GM12872 (cell line): ENCODE results near the gene ADAMTS19.
A peak's percentile ranks its signal among the peaks of the same experiment; 100 is the strongest.

Experiments
- CTCF ChIP-seq: IDR thresholded peaks from 3 replicates; pipeline ENCODE4 v1.5.1; 2011; ENCODE audit warnings: low read depth, mild to moderate bottlenecking, low read length, moderate library complexity; ENCODE audit not compliant: insufficient read depth

Gene ADAMTS19

GRCh38 chr5:129658801-129659200 is 198.7 kb downstream of the ADAMTS19 start:
- TF ChIP-seq CTCF = no peak

GRCh38 chr5:129661366-129662035 is 201.4 kb downstream of the ADAMTS19 start:
- TF ChIP-seq CTCF = no peak

- TF ChIP-seq CTCF = peak; percentile 77
Observed at GRCh38 chr5:129664336-129664937, 204.3 kb downstream of the ADAMTS19 start.

- no peak for TF ChIP-seq CTCF
Observed at GRCh38 chr5:129670957-129671500, 210.9 kb downstream of the ADAMTS19 start.

GRCh38 chr5:129672006-129672405 is 211.9 kb downstream of the ADAMTS19 start:
- no peak for TF ChIP-seq CTCF

- TF ChIP-seq CTCF = no peak
Observed at GRCh38 chr5:129679671-129680070, 219.6 kb downstream of the ADAMTS19 start.

GRCh38 chr5:129687941-129688340 is 227.8 kb downstream of the ADAMTS19 start:
- TF ChIP-seq CTCF = no peak
